HL-60/S4 treated with retinoic acid at 250 ng/mL for 4 days and 3 days (cell line): ENCODE measurements around the gene DDX42.

Experiments
- in situ Hi-C: fragments of 300-500 bp; cut with MboI; formaldehyde crosslinking; loops from 2 replicates; pipeline ENCODE4 v1.7.0; 2022; ENCODE audit warnings: low sequenced_read_pairs

The DDX42 gene

GRCh38 chr17:63774141-63774968 lies at the start of gene DDX42:
DDX42 (plus strand) TSS chr17:63774170; CDS start chr17:63787050, 12,880 bp downstream.
- in situ Hi-C loops: no loop called here

- in situ Hi-C loops: no loop called here
These were observed 38.3 kb upstream of the DDX42 start for GRCh38 chr17:63735691-63736090.

- in situ Hi-C loops: no loop called here
These were observed 33.4 kb upstream of the DDX42 start for GRCh38 chr17:63740464-63741142.

GRCh38 chr17:63741143-63741407 lies 32.9 kb upstream of the DDX42 start:
- in situ Hi-C loops: no loop called here

- in situ Hi-C loops: no loop called here
These were observed 32.4 kb upstream of the DDX42 start, which contains the start of gene STRADA for GRCh38 chr17:63741408-63742173. STRADA (minus strand) TSS chr17:63741799; CDS start chr17:63728369, 13,430 bp downstream.

GRCh38 chr17:63751806-63752205 lies 22.2 kb upstream of the DDX42 start:
- in situ Hi-C loops: no loop called here

GRCh38 chr17:63752707-63753106 lies 21.3 kb upstream of the DDX42 start:
- in situ Hi-C loops: no loop called here

GRCh38 chr17:63753215-63753614 lies 20.8 kb upstream of the DDX42 start:
- in situ Hi-C loops: no loop called here

- in situ Hi-C loops: no loop called here
These were observed 19.9 kb upstream of the DDX42 start for GRCh38 chr17:63754046-63754445.

GRCh38 chr17:63758428-63758827 lies 15.5 kb upstream of the DDX42 start:
- in situ Hi-C loops: no loop called here

- in situ Hi-C loops: no loop called here
These were observed 13.0 kb upstream of the DDX42 start for GRCh38 chr17:63760771-63761539.

GRCh38 chr17:63762161-63763078 lies 11.6 kb upstream of the DDX42 start:
- in situ Hi-C loops: no loop called here

- in situ Hi-C loops: no loop called here
These were observed 9.3 kb upstream of the DDX42 start for GRCh38 chr17:63764716-63765115.

- in situ Hi-C loops: no loop called here
These were observed 7.2 kb upstream of the DDX42 start for GRCh38 chr17:63766754-63767153.

- in situ Hi-C loops: no loop called here
These were observed 5.5 kb upstream of the DDX42 start for GRCh38 chr17:63768433-63768832.

GRCh38 chr17:63772801-63773271 lies 1.1 kb upstream of the DDX42 start:
- in situ Hi-C loops: no loop called here

GRCh38 chr17:63773272-63774140 lies 464 bp upstream of the DDX42 start, which contains the start of gene CCDC47:
CCDC47 (minus strand) TSS chr17:63773597; CDS start chr17:63766175, 7,422 bp downstream.
- in situ Hi-C loops: no loop called here

GRCh38 chr17:63774969-63775265 lies 947 bp downstream of the DDX42 start:
- in situ Hi-C loops: no loop called here

GRCh38 chr17:63775420-63775819 lies 1.4 kb downstream of the DDX42 start:
- in situ Hi-C loops: no loop called here
